Measurements from ENCODE around the gene GRAP. TPM values are rescaled to one million over a fixed set of nuclear protein-coding genes. Genes with fewer than 3 reads are reported as not detected.
"Not testable (repeated sequence)": the region's sequence is repeated elsewhere in the genome, so short reads cannot be mapped to it uniquely, and the experiment has no call there.

The GRAP gene
- total RNA-seq, 2 donors from 2014 or later: 0.15 TPM; not detected in 1

DNA sequence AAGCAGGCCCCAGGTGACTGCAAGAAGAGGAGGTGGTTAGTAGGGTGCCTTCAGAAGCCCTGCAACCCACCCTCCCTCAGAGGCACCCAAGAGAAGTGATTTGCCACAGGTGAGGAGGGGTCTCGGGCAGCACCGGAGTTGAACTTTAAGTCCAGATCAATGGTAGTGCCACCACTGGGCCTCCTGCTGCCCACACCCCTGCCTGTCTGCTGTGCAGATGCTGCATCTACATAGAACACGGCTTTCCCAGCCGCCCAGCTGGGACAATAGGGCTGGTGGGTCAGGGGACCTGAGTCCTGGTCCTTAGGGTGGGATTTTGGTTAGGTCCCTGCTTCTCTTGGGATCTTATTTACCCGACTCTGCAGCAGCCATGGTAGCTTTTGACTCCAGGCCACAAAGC lies 24.6 kb downstream of the GRAP start:
- DNase-seq: no peak
- TF ChIP-seq, protein P1, sequence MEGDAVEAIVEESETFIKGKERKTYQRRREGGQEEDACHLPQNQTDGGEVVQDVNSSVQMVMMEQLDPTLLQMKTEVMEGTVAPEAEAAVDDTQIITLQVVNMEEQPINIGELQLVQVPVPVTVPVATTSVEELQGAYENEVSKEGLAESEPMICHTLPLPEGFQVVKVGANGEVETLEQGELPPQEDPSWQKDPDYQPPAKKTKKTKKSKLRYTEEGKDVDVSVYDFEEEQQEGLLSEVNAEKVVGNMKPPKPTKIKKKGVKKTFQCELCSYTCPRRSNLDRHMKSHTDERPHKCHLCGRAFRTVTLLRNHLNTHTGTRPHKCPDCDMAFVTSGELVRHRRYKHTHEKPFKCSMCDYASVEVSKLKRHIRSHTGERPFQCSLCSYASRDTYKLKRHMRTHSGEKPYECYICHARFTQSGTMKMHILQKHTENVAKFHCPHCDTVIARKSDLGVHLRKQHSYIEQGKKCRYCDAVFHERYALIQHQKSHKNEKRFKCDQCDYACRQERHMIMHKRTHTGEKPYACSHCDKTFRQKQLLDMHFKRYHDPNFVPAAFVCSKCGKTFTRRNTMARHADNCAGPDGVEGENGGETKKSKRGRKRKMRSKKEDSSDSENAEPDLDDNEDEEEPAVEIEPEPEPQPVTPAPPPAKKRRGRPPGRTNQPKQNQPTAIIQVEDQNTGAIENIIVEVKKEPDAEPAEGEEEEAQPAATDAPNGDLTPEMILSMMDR (conservative IDR thresholded peaks at IDR 0.05): no peak
- no peak overlapping the region for H3K27ac ChIP-seq (ENCODE audit: low read depth, low read length)
- Mint-ChIP-seq H3K27me3 (ENCODE audit: insufficient read depth) (no peaks in the 10 kb centered on the region), H3K4me3 (no peak overlapping the region), H3K36me3 (ENCODE audit: low read depth) (no peaks in the 10 kb centered on the region), H3K27ac (no peak overlapping the region), H3K4me1 (peaks cover 5% of the 10 kb centered on the region), H3K9me3 (peaks cover 2% of the 10 kb centered on the region)
- 89 to 92% methylated on average over 4 to 5 of the region's 5 CpGs for WGBS, 2 experiments (ENCODE audit: insufficient coverage in 1 of 2, insufficient read length in 1 of 2)
- H3K4me3 ChIP-seq (ENCODE audit: low read length): no peak overlapping the region
- H3K9me3 ChIP-seq (ENCODE audit: control insufficient read depth, low read length): no peaks in the 10 kb centered on the region
- no peaks in the 10 kb centered on the region for H3K4me1 ChIP-seq (ENCODE audit: control insufficient read depth, insufficient read depth, low read length)
- no peak overlapping the region for H3K9ac ChIP-seq (ENCODE audit: extremely low read depth, low read length, poor library complexity, severe bottlenecking)
- no peaks in the 10 kb centered on the region for H3K36me3 ChIP-seq (ENCODE audit: control insufficient read depth, insufficient read depth, low read length)
- H3K27me3 ChIP-seq (ENCODE audit: control insufficient read depth, insufficient read depth, low read length, poor library complexity, severe bottlenecking): no peaks in the 10 kb centered on the region

DNA sequence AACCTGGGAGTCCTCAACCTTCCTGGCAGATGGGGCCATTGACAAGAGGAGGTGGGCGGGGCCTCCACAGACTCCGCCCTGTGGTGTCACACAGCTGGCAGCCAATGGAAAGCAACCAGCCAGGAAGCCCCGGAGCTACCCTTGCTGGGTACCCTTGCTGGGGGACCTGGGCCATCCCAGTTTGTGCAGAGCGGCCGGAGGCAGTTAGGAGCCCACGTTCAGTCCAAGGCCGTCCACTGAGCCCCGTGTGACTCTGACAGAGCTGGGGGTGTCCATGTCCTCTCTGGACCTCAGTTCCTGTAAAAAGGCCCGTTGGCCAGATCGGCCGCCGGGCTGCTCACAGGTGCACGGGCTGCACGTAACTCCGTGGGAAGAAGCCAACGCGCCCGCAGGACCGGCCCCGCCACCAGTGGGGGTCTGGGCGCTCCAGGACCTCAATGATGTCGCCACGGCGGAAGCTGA lies 25.1 kb downstream of the GRAP start:
- no peaks in the 10 kb centered on the region for H3K4me1 ChIP-seq (ENCODE audit: control insufficient read depth, insufficient read depth, low read length)
- H3K4me1 Mint-ChIP-seq: peaks cover 5% of the 10 kb centered on the region
- no peak overlapping the region for H3K27ac Mint-ChIP-seq
- TF ChIP-seq, protein P1 (conservative IDR thresholded peaks at IDR 0.05): no peak
- H3K27me3 ChIP-seq (ENCODE audit: control insufficient read depth, insufficient read depth, low read length, poor library complexity, severe bottlenecking): no peaks in the 10 kb centered on the region
- WGBS, 2 experiments (ENCODE audit: insufficient coverage in 1 of 2, insufficient read length in 1 of 2): 94 to 97% methylated on average over 18 to 24 of the region's 24 CpGs
- H3K27me3 Mint-ChIP-seq (ENCODE audit: insufficient read depth): no peaks in the 10 kb centered on the region
- peak; percentile 88 for DNase-seq
- H3K36me3 Mint-ChIP-seq (ENCODE audit: low read depth): no peaks in the 10 kb centered on the region
- H3K9ac ChIP-seq (ENCODE audit: extremely low read depth, low read length, poor library complexity, severe bottlenecking): no peak overlapping the region
- H3K4me3 ChIP-seq (ENCODE audit: low read length): no peak overlapping the region
- H3K9me3 Mint-ChIP-seq: peaks cover 2% of the 10 kb centered on the region
- H3K9me3 ChIP-seq (ENCODE audit: control insufficient read depth, low read length): no peaks in the 10 kb centered on the region
- no peak overlapping the region for H3K27ac ChIP-seq (ENCODE audit: low read depth, low read length)
- H3K4me3 Mint-ChIP-seq: no peak overlapping the region
- no peaks in the 10 kb centered on the region for H3K36me3 ChIP-seq (ENCODE audit: control insufficient read depth, insufficient read depth, low read length)

GRCh38 chr17:19021011-19021621 lies 25.6 kb downstream of the GRAP start:
- H3K36me3 ChIP-seq (ENCODE audit: control insufficient read depth, insufficient read depth, low read length); DNase-seq; H3K36me3 Mint-ChIP-seq (ENCODE audit: low read depth); H3K9ac ChIP-seq (ENCODE audit: extremely low read depth, low read length, poor library complexity, severe bottlenecking); H3K9me3 Mint-ChIP-seq; H3K27me3 Mint-ChIP-seq (ENCODE audit: insufficient read depth); H3K4me1 ChIP-seq (ENCODE audit: control insufficient read depth, insufficient read depth, low read length); H3K4me3 ChIP-seq (ENCODE audit: low read length); H3K27ac ChIP-seq (ENCODE audit: low read depth, low read length); H3K27me3 ChIP-seq (ENCODE audit: control insufficient read depth, insufficient read depth, low read length, poor library complexity, severe bottlenecking); H3K4me1 Mint-ChIP-seq; H3K4me3 Mint-ChIP-seq; H3K27ac Mint-ChIP-seq; H3K9me3 ChIP-seq (ENCODE audit: control insufficient read depth, low read length): not testable (repeated sequence)
- WGBS, 2 experiments (ENCODE audit: insufficient coverage in 1 of 2, insufficient read length in 1 of 2): 93 to 96% methylated on average over 6 to 7 of the region's 7 CpGs

DNA sequence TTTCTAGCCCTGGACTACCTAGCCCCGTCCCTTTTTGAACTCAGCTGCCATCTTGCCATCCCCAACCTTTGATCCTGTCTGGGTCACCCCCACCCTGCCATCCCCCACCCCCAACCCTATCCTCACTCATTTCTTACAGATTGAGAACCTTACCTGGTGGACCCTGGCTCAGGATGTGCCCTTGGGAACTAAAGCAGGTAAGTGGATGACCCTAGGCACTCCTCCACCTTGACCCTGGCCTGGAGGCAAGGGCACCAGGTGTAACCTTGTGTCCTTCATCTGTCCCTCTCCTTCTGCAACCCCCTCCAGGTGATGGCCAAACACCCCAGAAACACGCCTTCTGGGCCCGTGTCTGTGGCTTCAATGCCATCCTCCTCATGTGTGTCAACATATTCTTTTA lies 26.7 kb downstream of the GRAP start:
- no peak overlapping the region for H3K4me3 Mint-ChIP-seq
- no peaks in the 10 kb centered on the region for H3K27me3 Mint-ChIP-seq (ENCODE audit: insufficient read depth)
- no peak for DNase-seq
- Histone ChIP-seq H3K9ac (ENCODE audit: extremely low read depth, low read length, poor library complexity, severe bottlenecking) (no peak overlapping the region), H3K4me1 (ENCODE audit: control insufficient read depth, insufficient read depth, low read length) (no peaks in the 10 kb centered on the region), H3K4me3 (ENCODE audit: low read length) (no peak overlapping the region), H3K27ac (ENCODE audit: low read depth, low read length) (no peak overlapping the region), H3K36me3 (ENCODE audit: control insufficient read depth, insufficient read depth, low read length) (no peaks in the 10 kb centered on the region), H3K27me3 (ENCODE audit: control insufficient read depth, insufficient read depth, low read length, poor library complexity, severe bottlenecking) (no peaks in the 10 kb centered on the region), H3K9me3 (ENCODE audit: control insufficient read depth, low read length) (no peaks in the 10 kb centered on the region)
- H3K27ac Mint-ChIP-seq: no peak overlapping the region
- WGBS, 2 experiments (ENCODE audit: insufficient coverage in 1 of 2, insufficient read length in 1 of 2): 96 to 100% methylated on average over 2 to 3 of the region's 3 CpGs
- TF ChIP-seq, protein P1 (conservative IDR thresholded peaks at IDR 0.05): no peak
- H3K4me1 Mint-ChIP-seq: peaks cover 5% of the 10 kb centered on the region
- no peaks in the 10 kb centered on the region for H3K36me3 Mint-ChIP-seq (ENCODE audit: low read depth)
- peaks cover 2% of the 10 kb centered on the region for H3K9me3 Mint-ChIP-seq
